HCT116 (cell line): ENCODE measurements around the gene BMERB1. TPM values are rescaled to one million over a fixed set of nuclear protein-coding genes. Genes with fewer than 3 reads are reported as not detected.

Experiments
- ATAC-seq: fragments of 200-7000 bp; cut with Tn5 transposase; 2 replicates; pipeline ENCODE4 v1.9.1; 2020; ENCODE audit warnings: mild to moderate bottlenecking, moderate library complexity
- BruUV-seq: library from RNA; stranded (reverse); fragments of 400-500 nt; replicated peaks from 2 replicates; lab custom pipeline; 2021; lab: Mats Ljungman, UMichigan
- CTCF ChIA-PET: fragments of 300-600 bp; sonication (Branson Sonifier 250); formaldehyde crosslinking; loops from one replicate; lab custom pipeline; 2021; ENCODE audit warnings: antibody characterized with exemption; lab: Charles Lee
- POLR2A ChIA-PET: fragments of 300-600, 350-600 bp; sonication (Branson Sonifier 250); formaldehyde crosslinking; loops from one replicate; lab custom pipeline; 2021; ENCODE audit warnings: antibody characterized with exemption; lab: Charles Lee
- RAD21 ChIA-PET, 2 experiments: fragments of 300-600 bp; sonication (Branson Sonifier 250); formaldehyde crosslinking; loops; one replicate each; lab custom pipeline; 2023; ENCODE audit warnings: low total read pairs in 2 of 2; ENCODE audit not compliant: uncharacterized antibody in 2 of 2, unreplicated experiment in 2 of 2, low non-redundant PET in 1 of 2; lab: Charles Lee
- DNase-seq: peaks from one replicate; pipeline ENCODE4 v3.0.0-alpha.2; 2010; ENCODE audit warnings: low read depth, low spot score
- H2AFZ ChIP-seq: fragments of 200-600 bp; shearing (Covaris generic), sonication (generic); 2 replicates; pipeline ENCODE4 v1.6.1; 2017; ENCODE audit warnings: low read depth, mixed run types, mixed read lengths, antibody characterized with exemption, low read length; ENCODE audit not compliant: poor library complexity, severe bottlenecking
- H3K27ac ChIP-seq: 2 replicates; pipeline ENCODE4 v1.5.1; 2012; ENCODE audit warnings: low read depth, low read length
- H3K27me3 ChIP-seq: fragments of 200-600 bp; sonication (generic); 2 replicates; pipeline ENCODE4 v1.6.1; 2016; ENCODE audit warnings: mixed run types, low read length, mixed read lengths; ENCODE audit not compliant: insufficient read depth
- H3K36me3 ChIP-seq, 2 experiments: fragments of 200-500 bp in 1 of 2; fragments of 200-600 bp in 1 of 2; sonication (Bioruptor generic) in 1 of 2; sonication (generic) in 1 of 2; 2 replicates each; pipeline versions ENCODE4 v1.5.1 to v1.6.1; 2014 to 2016; ENCODE audit warnings: low read length in 2 of 2, inconsistent platforms in 1 of 2, mixed read lengths in 1 of 2, mixed run types in 1 of 2; ENCODE audit not compliant: insufficient read depth in 2 of 2, control insufficient read depth in 1 of 2
- H3K4me1 ChIP-seq, 2 experiments: fragments of 200-600 bp in 1 of 2; sonication (generic) in 1 of 2; 2 replicates each; pipeline versions ENCODE4 v1.5.1 to v1.6.1; 2012 to 2017; ENCODE audit warnings: low read length in 2 of 2, inconsistent platforms in 1 of 2, mild to moderate bottlenecking in 1 of 2, mixed read lengths in 1 of 2, mixed run types in 1 of 2, moderate library complexity in 1 of 2; ENCODE audit not compliant: insufficient read depth in 2 of 2, control insufficient read depth in 1 of 2
- H3K4me2 ChIP-seq: fragments of 200-600 bp; sonication (generic); 2 replicates; pipeline ENCODE4 v1.6.1; 2017; ENCODE audit warnings: mixed run types, low read length, mixed read lengths
- H3K4me3 ChIP-seq, 2 experiments: fragments of 200-600 bp in 1 of 2; sonication (generic) in 1 of 2; replicated peaks in 1 of 2; 2 replicates each; pipeline ENCODE4 v1.5.1; 2011 to 2016; ENCODE audit warnings: low read length in 2 of 2, control low read depth in 1 of 2, low read depth in 1 of 2, mild to moderate bottlenecking in 1 of 2, mixed read lengths in 1 of 2, mixed run types in 1 of 2
- H3K79me2 ChIP-seq: fragments of 200-600 bp; sonication (generic); 2 replicates; pipeline ENCODE4 v1.6.1; 2017; ENCODE audit warnings: mild to moderate bottlenecking, mixed run types, low read length, moderate library complexity, mixed read lengths; ENCODE audit not compliant: insufficient read depth
- H3K9ac ChIP-seq: fragments of 200-600 bp; sonication (generic); 2 replicates; pipeline ENCODE4 v1.6.1; 2016; ENCODE audit warnings: low read length, mixed read lengths
- H3K9me2 ChIP-seq: fragments of 200-600 bp; sonication (generic), shearing (Covaris generic); 2 replicates; pipeline ENCODE4 v1.6.1; 2017; ENCODE audit warnings: mixed run types, mild to moderate bottlenecking, moderate library complexity; ENCODE audit not compliant: insufficient read depth
- H3K9me3 ChIP-seq, 2 experiments: fragments of 200-500 bp in 1 of 2; fragments of 200-600 bp in 1 of 2; sonication (Bioruptor generic) in 1 of 2; sonication (generic) in 1 of 2; 2 replicates each; pipeline ENCODE4 v1.6.1; 2014 to 2017; ENCODE audit warnings: low read length in 2 of 2, mixed read lengths in 2 of 2, inconsistent platforms in 1 of 2, low read depth in 1 of 2, mild to moderate bottlenecking in 1 of 2, mixed run types in 1 of 2, moderate library complexity in 1 of 2; ENCODE audit not compliant: control insufficient read depth in 1 of 2, insufficient read depth in 1 of 2
- H4K20me1 ChIP-seq: fragments of 200-600 bp; sonication (generic), shearing (Covaris generic); 2 replicates; pipeline ENCODE4 v1.6.1; 2017; ENCODE audit warnings: mixed run types, mild to moderate bottlenecking, moderate library complexity; ENCODE audit not compliant: insufficient read depth
- ATF3 ChIP-seq: IDR thresholded peaks from 2 replicates; pipeline ENCODE4 v1.6.1; 2012
- CBX3 ChIP-seq: IDR thresholded peaks from 2 replicates; pipeline ENCODE4 v1.6.1; 2012; ENCODE audit warnings: low read depth
- CTCF ChIP-seq, 3 experiments: fragments of 200-600 bp in 1 of 3; sonication (generic) in 1 of 3; IDR thresholded peaks in 2 of 3; conservative IDR thresholded peaks in 1 of 3; 2 replicates each; pipeline ENCODE4 v1.5.1; 2012 to 2017; ENCODE audit warnings: low read depth in 2 of 3, low read length in 2 of 3, antibody characterized with exemption in 1 of 3, borderline replicate concordance in 1 of 3, control low read depth in 1 of 3, mild to moderate bottlenecking in 1 of 3, mixed read lengths in 1 of 3, mixed run types in 1 of 3, moderate library complexity in 1 of 3; ENCODE audit not compliant: insufficient read depth in 1 of 3
- EGR1 ChIP-seq: IDR thresholded peaks from 2 replicates; pipeline ENCODE4 v1.6.1; 2012; ENCODE audit warnings: low read depth
- EZH2phosphoT487 ChIP-seq: fragments of 200-600 bp; IDR thresholded peaks from 2 replicates; pipeline ENCODE4 v1.6.1; 2018; ENCODE audit warnings: antibody characterized with exemption, borderline replicate concordance
- POLR2A ChIP-seq: IDR thresholded peaks from 2 replicates; pipeline ENCODE4 v1.7.0; 2011; ENCODE audit warnings: borderline replicate concordance; ENCODE audit not compliant: insufficient read depth, insufficient read length; ENCODE audit errors: extremely low read depth
- POLR2AphosphoS5 ChIP-seq: IDR thresholded peaks from 2 replicates; pipeline ENCODE4 v1.6.1; 2011; ENCODE audit warnings: mild to moderate bottlenecking, low read depth, low read length, moderate library complexity
- RAD21 ChIP-seq: IDR thresholded peaks from 2 replicates; pipeline ENCODE4 v1.6.1; 2012; ENCODE audit warnings: low read depth, mild to moderate bottlenecking
- SP1 ChIP-seq: IDR thresholded peaks from 2 replicates; pipeline ENCODE4 v1.6.1; 2012; ENCODE audit warnings: low read depth
- TCF7L2 ChIP-seq: IDR thresholded peaks from 2 replicates; pipeline ENCODE4 v1.7.0; 2011; ENCODE audit warnings: borderline replicate concordance, inconsistent platforms; ENCODE audit not compliant: insufficient read depth, insufficient read length; ENCODE audit errors: extremely low read depth
- ZBTB33 ChIP-seq: IDR thresholded peaks from 2 replicates; pipeline ENCODE4 v1.6.1; 2011; ENCODE audit warnings: mild to moderate bottlenecking, low read length, moderate library complexity; ENCODE audit not compliant: insufficient replicate concordance; ENCODE audit errors: extremely low read depth
- ZFX ChIP-seq: fragments of 450-650 bp; IDR thresholded peaks from 2 replicates; pipeline ENCODE4 v1.6.1; 2017
- ZNF274 ChIP-seq: fragments of 200-500 bp; sonication (Bioruptor generic); IDR thresholded peaks from 2 replicates; pipeline ENCODE4 v1.6.1; 2014; ENCODE audit warnings: mild to moderate bottlenecking, low read depth, low read length, inconsistent platforms
- intact Hi-C: fragments of 100-400 bp; cut with micrococcal nuclease; formaldehyde crosslinking; loops from 2 replicates; pipeline ENCODE4 v1.10.0; 2022
- total RNA-seq: library from RNA; stranded (reverse); gene quantifications from one replicate; pipeline ENCODE4 v1.2.1, GENCODE V29; 2021; ENCODE audit not compliant: unreplicated experiment

The BMERB1 gene
- total RNA-seq, 1 experiment from 2014 or later = 43.6 TPM

GRCh38 chr16:15578824-15579223 lies 144.4 kb downstream of the BMERB1 start:
- H3K27ac ChIP-seq = no peak overlapping the region
- no peaks in the 10 kb centered on the region for H3K79me2 ChIP-seq
- peaks cover 0 to 12% of the 10 kb centered on the region in 2 experiments; a peak in 2 of 4 replicates for H3K4me1 ChIP-seq
- no peaks in the 10 kb centered on the region for H3K9me3 ChIP-seq
- H3K4me3 ChIP-seq = no peak overlapping the region
- no peaks in the 10 kb centered on the region for H3K27me3 ChIP-seq
- no peak overlapping the region for H3K9ac ChIP-seq
- no peak overlapping the region for H3K4me2 ChIP-seq
- RAD21 ChIA-PET = no interaction called here
- intact Hi-C loops = no loop called here
- no TSS peak for BruUV-seq
- no peak overlapping the region for H2AFZ ChIP-seq
- no peak for DNase-seq
- H4K20me1 ChIP-seq = no peaks in the 10 kb centered on the region
- CTCF ChIA-PET = no interaction called here
- no peaks in the 10 kb centered on the region for H3K36me3 ChIP-seq
- no peaks in the 10 kb centered on the region for H3K9me2 ChIP-seq
- no peak for TF ChIP-seq CBX3
- TF ChIP-seq EZH2phosphoT487 = no peak
- TF ChIP-seq SP1 = no peak
- no peak for TF ChIP-seq ATF3
- no peak for TF ChIP-seq ZFX
- TF ChIP-seq EGR1 = no peak
- TF ChIP-seq POLR2A = no peak
- no peak for TF ChIP-seq ZBTB33
- no peak for TF ChIP-seq POLR2AphosphoS5
- TF ChIP-seq ZNF274 = no peak
- no peak for TF ChIP-seq TCF7L2
- TF ChIP-seq RAD21 = no peak
- no peak for TF ChIP-seq CTCF (IDR thresholded peaks at IDR 0.05 in 2 of 3, conservative IDR thresholded peaks at IDR 0.05 in 1 of 3; ENCODE audit: borderline replicate concordance in 1 of 3, insufficient read depth in 1 of 3, low read depth in 2 of 3, low read length in 2 of 3)
- POLR2A ChIA-PET = no interaction called here
- no peak for ATAC-seq
